ENCODE measurements around the gene TOR4A. TPM values are rescaled to one million over a fixed set of nuclear protein-coding genes. Genes with fewer than 3 reads are reported as not detected.
A peak's percentile ranks its signal among the peaks of the same experiment; 100 is the strongest.
"Not testable (repeated sequence)": the region's sequence is repeated elsewhere in the genome, so short reads cannot be mapped to it uniquely, and the experiment has no call there.

TOR4A gene
- total RNA-seq, 1 donor from 2014 or later, result 9.2 TPM

DNA sequence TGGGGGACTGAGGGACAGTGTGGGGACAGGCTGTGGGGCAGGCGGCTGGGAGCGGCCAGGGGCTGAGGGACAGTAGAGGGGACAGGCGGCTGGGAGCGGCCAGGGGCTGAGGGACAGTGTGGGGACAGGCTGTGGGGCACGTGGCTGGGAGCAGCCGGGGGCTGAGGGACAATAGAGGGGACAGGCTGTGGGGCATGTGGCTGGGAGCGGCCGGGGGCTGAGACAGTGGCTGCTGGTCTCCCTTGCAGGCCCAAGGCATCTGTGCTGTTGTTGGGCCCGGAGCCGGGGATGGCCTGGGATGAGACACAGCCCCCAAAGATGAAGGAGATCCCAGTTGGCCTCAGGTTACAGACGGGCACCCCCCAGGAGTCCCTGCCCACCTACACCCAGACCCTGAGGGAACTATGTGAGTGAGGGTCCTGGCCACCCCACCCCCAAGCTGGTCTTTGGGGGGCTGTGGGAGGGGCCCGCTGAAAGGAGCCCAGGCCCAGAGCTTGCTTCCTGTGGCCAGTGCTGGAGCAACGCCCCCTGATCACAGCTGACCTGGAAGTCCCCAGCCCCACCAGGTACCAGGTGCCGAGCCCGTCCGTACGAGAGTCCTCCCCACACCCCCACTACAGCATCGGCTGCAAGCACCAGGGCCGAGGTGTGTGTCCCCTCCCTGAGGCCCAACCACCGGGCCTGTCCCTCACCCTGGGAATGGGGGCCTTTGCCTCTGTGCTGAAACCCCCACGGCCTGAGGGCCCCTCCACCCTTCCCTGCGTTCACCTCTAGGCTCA is 25.8 kb upstream of the TOR4A start:
- DNase-seq (ENCODE audit: low spot score), result no peak

DNA sequence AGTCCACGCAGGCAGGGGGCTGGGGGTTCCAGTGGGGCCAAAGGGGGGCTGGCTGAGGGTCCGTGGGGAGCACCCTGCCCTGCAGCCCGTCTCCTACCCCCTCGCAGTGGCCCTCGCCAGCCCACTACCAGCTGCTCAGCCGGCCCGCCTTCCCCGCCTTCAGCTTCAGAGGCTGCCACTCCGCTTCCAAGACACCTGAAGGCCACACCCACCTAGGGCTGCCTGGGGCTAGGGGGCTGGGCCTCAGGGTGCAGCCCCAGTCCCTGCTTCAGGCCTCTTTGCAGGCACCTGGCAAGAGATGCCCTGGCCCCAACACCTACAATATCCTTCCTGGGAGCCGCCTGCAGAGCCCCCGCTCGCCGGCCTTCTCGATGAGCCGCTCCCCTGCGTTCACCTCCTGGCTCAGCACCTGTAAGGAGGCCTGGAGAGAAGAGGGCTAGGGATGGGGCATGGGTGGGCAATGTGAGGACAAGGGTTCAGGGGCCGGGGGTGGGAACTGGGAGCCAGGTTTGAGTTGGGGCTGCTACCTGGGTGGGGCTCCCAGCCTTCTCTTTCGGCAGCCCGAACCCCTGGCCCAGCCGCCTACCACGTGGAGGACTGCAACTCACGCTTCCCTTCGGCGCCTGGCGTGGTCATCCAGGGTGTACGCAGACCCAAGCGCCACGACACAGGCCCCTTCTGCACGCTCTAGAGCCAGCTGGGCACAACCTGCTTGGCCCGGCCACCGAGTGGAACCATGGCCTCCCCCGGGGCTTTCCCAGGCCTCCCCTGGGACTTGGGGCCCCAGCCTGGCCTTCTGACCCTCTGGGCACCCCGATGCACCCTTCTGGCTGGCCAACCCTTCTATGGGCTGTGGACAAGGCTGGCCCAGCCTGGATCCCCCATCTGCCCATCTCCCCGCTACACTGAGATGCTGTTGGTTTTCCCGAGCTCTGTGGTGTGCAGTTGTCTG is 24.7 kb upstream of the TOR4A start:
- DNase-seq (ENCODE audit: low spot score), result no peak

DNA sequence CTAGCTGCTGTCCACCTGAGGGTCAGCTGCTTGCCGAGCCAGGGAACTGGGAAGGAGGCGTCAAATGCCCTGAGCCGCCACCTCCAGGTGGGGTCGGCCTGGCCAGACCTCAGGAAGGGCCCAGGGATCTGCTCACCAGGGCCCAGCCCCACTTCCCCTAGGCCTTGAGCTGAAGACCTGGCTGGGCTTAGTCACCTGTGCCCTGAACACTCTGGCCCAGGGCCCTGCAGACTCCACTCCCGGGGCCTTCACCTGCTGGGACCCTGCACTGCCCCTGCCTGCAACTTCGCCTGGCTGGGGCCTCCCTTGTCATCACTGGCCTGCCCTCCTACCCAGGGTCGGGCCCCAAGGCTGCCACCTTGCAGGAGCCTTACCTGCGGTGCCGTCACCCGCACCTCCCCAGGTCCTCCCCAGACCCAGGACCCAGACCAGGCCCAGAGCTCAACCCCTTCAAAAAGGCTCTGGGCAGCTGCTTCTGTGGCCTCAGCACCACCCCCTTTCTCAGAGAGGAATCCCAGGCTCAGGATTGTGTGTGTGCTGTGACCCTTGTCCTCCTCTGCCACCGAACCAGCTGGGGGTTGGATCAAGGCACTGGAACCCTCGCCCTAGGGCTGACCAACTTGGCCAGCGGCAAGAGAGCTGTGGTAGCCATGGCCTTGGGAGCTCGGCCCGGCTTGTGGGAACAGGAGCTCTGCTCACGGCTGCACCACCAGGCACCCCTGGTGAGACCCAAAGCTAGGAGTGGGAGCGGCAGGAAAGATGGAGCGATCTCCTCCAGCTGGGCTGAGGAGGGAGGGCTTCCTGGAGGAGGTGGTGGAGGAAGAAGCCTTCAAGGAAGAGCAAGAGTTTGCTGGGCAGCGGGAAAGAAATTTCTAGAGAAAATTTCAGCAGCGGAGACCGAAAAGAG is 23.6 kb upstream of the TOR4A start:
- DNase-seq (ENCODE audit: low spot score), result no peak

DNA sequence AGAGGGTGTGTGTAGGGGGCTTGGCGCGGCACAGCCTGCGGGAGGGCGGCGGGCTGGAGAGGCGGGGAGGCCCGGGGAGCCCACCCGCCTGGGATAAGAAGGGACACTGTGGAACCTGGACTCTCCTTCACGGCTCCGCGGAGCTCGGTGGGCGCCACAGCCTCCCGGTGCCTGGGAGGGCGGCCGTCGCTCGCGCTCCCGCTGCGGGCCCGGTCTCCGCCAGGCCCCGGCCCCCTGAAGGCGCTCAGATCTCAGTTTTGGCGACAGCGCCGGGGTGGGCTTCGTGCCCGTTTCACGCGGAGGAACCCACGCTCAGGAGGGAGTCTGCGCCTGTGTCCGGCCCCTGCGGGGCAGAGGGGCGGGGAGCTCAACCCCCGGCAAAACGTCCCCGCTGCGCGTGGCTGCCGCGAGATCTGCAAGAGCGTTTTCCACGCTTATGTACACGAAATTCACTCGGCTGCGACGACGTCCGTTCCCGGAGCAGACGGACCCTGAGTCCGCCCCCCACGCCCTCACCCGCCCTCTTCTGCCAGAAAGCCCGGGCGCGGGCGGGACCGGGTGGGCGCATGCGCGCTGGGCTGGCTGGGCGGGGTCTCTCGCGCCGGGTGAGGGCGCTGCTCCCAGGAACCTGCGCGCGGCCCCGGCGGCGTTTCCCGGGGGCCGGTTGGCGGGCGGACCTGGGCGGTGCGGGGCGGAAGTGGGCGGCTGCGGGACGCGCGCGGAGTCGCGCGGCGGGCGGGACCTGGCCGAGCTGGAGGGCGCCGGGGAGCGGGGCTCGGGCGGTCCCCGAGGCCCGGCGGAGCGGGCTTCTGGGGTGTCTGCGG is 22.7 kb upstream of the TOR4A start, which contains the start of gene NELFB:
TSS of gene NELFB (plus strand) at position 704 of the 824 bp plus-strand sequence.
- peak; percentile 98 for DNase-seq (ENCODE audit: low spot score)

DNA sequence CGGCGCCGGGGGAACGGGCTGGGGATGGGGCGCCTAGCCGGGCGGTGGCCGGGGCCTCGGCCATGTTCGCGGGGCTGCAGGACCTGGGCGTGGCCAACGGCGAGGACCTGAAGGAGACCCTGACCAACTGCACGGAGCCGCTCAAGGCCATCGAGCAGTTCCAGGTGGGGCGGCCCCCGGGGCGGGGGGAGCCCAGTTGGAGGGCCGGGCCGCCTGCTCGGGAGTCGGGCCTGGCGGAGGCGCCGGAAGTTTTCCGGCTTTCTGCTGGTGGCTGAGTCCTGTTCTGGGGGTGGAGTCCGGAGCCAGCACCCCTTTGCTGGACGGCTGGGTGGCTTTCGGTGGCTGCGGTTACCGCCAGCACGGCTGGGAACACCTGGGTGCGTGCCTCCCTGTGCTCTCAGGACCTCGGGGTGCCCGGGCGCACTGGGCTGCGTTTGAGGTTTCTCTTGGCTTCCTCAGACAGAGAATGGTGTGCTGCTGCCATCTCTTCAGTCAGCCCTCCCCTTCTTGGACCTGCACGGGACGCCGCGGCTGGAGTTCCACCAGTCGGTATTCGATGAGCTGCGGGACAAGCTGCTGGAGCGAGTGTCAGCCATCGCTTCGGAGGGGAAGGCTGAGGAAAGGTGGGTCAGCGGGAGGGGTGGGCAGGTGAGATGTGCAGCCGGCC is 21.9 kb upstream of the TOR4A start:
- DNase-seq (ENCODE audit: low spot score), result no peak

DNA sequence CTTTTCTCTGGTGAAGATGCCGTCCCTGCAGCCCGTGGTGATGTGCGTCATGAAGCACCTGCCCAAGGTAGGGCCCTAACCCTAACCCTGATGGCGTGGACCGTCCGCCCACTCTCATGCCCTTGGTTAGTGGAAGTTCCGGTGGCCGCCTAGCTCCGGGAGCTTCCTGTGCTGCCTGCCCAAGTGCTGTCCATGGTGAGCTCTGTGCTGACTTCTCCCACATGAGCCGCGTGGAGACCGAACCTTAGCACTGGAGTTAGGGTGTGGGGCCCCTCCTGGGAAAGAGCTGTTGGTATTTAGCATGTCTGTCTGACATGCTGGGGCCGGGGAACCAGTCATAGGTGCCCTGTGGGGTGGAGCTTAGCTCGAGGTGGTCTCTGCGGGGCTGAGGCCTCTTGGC is 21.2 kb upstream of the TOR4A start:
- no peak for DNase-seq (ENCODE audit: low spot score)

DNA sequence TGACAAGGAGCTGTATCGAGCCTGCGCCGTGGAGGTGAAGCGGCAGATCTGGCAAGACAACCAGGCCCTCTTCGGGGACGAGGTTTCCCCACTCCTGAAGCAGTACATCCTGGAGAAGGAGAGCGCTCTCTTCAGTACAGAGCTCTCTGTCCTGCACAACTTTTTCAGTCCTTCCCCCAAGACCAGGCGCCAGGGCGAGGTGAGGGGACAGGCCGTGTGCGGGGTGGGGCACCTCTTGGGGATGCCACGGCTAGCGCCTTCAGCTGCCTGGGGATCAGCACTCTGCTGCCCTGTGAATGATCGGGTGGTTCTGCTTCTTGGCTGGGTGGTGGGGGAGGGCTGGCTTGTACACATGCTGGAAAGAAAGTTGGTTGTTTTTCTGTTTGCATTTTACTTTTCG is 20.7 kb upstream of the TOR4A start:
- DNase-seq (ENCODE audit: low spot score), result no peak

DNA sequence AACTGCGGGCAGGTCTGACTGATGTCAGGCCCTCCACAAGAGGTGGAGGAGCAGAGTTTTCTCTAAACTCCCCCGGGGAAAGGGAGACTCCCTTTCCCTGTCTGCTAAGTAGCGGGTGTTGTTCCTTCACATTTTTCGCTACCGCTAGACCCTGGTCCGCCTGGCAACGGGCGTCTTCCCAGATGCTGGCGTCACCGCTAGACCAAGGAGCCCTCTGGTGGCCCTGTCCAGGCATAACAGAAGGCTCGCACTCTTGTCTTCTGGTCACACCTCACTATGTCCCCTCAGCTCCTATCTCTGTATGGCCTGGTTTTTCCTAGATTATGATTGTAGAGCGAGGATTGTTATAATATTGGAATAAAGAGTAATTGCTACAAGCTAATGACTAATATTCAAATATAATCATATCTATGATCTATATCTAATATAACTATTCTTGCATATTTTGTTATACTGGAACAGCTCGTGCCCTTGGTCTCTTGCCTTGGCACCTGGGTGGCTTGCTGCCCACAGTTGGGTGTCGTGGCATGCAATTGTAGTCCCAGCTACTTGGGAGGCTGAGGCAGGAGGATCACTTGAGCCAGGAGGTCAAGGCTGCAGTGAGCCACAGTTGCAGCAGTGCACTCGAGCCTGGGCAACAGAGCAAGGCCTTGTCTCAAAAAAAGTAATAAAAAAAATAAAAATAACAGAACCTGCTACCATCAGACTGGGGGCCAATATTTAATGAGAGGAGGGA is 15.2 kb upstream of the TOR4A start:
- DNase-seq (ENCODE audit: low spot score), result not testable (repeated sequence)

DNA sequence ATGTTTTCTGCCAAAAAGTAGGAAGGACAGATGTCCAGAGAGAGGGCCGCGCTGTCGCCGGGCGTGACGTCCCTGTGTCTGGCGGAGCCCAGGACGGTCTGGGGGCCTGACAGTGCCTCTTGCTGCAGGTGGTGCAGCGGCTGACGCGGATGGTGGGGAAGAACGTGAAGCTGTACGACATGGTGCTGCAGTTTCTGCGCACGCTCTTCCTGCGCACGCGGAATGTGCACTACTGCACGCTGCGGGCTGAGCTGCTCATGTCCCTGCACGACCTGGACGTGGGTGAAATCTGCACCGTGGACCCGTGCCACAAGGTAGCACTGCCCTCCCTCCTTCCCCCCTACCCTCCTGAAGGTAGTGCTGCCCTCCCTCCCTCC is 14.6 kb upstream of the TOR4A start:
- no peak for DNase-seq (ENCODE audit: low spot score)

DNA sequence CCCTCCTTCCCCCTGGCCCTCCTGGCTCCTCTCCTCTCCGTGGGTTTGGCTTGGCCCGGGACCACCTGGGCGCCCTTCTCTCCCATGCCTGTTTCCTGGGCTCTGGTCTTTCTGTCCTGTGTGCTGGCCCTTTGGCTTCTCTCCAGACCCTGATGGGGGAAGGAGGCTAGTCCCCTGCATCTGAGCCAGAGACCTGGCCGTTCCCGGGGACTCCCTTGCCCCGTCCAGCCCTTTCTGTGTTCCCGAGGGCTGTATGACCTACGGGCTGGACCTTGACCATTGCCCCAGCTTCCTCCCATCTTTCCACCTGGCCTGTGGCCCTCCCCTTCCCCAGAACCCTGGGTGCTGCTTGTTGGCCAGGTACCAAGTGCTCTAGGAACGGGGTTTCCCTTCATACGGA is 14.0 kb upstream of the TOR4A start:
- DNase-seq (ENCODE audit: low spot score), result no peak

DNA sequence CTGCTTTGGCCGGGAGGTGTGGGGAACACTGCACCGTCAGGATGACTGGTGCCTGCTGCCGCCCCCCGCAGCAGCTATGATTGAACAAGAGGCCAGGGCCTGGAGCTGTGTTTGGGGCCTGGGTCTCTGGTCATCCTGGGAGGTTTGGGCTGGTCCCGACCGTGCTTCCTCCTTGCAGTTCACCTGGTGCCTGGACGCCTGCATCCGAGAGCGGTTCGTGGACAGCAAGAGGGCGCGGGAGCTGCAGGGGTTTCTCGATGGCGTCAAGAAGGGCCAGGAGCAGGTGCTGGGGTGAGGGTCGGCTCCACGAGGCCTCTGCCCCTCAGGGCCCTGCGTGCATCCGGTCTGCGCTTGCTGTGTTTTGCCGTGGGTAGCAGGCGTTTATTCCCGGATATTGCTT is 13.5 kb upstream of the TOR4A start:
- DNase-seq (ENCODE audit: low spot score), result no peak

DNA sequence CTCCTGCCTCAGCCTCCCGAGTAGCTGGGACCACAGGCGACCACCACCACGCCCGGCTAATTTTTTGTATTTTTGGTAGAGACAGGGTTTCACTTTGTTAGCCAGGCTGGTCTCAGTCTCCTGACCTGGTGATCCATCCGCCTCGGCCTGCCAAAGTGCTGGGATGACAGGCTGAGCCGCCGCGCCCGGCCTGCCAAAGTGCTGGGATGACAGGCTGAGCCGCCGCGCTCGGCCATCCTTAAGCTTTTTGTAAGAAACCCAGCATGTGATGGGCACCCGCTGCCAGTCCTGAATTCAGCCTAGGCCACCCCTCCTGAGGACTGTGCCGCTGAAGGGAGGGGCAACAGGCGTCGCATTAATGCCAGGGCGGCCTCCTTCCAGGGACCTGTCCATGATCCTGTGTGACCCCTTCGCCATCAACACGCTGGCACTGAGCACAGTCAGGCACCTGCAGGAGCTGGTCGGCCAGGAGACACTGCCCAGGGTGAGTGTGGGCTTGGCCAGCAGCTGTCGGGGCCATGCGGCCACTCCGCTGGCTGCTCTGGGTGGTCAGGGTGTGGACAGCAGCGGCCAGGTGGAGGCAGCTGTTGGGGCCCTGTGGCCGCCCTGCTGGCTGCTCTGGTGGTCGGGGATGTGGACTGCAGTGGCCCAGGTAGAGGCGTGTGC is 11.9 kb upstream of the TOR4A start:
- peak; percentile 85 for DNase-seq (ENCODE audit: low spot score)

DNA sequence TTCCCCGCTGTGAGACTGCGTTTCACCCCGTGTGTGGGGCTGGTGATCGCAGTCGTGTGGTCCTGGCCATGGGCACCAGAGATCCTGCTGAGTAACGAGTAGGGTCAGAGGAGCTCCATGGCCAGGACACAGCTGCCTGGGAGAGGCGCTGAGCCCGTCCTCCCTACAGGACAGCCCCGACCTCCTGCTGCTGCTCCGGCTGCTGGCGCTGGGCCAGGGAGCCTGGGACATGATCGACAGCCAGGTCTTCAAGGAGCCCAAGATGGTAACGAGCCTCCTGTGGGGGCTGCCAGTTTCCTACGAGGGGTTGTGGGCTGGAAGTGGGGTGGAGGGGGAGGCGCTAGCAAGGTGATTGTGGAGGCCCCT is 11.4 kb upstream of the TOR4A start:
- no peak for DNase-seq (ENCODE audit: low spot score)

DNA sequence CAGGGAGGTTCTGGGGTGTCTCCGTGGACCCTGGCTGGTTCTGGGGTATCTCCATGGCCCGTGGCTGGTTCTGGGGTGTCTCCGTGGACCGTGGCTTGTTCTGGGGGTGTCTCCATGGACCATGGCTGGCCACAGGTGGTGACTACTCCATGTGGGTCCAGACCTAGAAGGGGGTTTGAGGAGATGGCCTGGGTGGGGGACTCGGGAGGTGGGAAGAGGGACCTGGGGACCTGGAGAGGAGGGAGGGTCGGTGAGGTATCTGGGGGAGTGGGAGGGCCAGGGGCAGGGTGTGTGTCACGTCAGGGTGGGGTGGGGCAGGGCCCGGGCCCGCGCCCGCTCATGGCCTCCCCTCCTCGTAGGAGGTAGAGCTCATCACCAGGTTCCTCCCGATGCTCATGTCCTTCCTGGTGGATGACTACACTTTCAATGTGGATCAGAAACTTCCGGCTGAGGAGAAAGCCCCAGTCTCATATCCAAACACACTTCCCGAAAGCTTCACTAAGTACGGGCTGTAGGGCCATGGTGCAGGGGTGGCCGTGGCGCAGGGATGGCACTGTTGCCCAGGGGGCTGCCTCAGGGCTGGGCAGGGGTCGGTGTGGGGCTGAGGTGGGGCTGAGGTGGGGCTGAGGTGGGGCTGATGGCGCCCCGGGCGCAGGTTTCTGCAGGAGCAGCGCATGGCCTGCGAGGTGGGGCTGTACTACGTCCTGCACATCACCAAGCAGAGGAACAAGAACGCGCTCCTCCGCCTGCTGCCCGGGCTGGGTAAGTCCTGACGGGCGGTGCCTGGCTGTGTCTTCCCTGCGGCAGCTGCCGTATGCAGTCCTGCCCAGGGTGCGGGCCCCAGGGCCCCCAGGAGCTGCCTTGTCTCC is 10.7 kb upstream of the TOR4A start:
- DNase-seq (ENCODE audit: low spot score), result no peak

DNA sequence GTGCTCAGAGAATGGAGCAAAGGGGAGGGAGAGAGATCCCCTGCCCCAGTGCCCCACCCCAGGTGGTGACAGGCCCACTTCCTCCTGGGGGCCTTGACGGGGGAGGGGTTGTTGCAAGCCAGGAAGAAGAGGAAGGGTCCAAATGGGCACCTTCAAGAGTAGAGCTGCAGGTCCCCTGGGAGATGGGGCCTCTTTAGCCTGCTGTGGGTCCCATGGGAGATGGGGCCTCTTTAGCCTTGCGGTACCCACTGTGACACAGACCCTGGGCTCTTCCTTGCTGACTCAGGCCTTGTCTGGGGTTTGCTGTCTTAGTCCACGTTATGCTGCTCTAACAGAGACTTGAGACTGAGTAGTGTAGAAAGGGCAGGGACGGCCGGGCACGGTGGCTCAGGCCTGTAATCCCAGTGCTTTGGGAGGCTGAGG is 9.6 kb upstream of the TOR4A start:
- DNase-seq (ENCODE audit: low spot score), result no peak

DNA sequence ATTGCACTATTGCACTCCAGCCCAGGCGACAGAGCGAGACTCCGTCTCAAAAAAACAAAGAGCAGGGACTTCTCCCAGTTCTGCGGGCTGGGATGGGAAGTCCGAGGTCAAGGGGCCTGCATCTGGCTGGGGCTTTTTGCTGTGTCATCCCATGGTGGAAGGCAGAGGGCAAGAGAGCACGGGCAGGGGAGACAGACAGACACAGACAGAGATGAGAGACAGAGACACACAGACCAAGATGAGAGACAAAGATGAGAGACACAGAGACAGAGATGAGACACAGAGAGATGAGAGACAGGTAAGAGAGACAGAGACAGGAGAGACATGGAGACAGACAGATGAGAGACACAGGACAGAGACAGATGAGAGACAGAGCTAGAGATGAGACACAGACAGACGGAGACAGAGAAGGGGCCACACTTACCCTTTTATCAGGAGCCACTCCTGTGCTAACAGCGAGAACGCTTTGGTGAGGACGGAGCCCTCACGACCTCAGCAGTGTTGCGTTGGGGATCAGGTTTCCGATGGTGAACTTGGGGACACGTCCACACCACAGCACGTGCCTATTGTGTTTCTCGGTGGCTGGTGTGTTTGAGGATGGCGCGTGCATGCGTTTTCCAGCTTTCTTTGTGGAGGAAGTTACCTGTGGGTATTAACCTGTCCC is 8.9 kb upstream of the TOR4A start:
- DNase-seq (ENCODE audit: low spot score), result no peak

DNA sequence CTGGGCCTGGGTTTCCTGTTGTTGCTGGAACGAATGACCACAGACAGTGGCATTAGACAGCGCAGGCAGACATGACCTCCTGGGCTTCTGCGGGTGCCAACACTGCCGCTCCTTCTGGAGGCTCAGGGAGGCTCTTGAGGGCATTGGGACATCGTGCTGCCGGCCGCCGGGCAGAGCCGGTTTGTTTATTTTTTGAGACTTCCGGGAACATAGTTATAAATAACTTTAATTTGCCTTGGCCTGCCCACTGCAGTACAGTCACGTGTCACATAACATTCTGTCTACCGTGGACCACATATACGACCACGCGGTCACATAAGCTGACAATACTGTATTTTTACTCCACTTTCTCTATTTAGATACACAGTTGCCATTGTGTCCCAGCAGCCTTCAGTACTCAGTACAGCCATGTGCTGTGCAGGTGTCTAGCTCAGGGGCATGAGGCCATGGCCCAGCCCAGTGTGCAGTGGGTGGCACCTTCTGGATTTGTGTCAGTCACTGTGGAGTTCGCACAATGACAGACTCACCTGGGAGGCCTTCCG is 8.2 kb upstream of the TOR4A start:
- DNase-seq (ENCODE audit: low spot score), result no peak

All from mesenteric fat pad (tissue), 1 donor.